Measurements from ENCODE around the gene STAT3. TPM values are rescaled to one million over a fixed set of nuclear protein-coding genes. Genes with fewer than 3 reads are reported as not detected.
"Not testable (repeated sequence)": the region's sequence is repeated elsewhere in the genome, so short reads cannot be mapped to it uniquely, and the experiment has no call there.

Gene STAT3
- total RNA-seq, 1 donor from 2014 or later: 241 TPM

- H3K27ac Mint-ChIP-seq; H3K36me3 Mint-ChIP-seq (ENCODE audit: low read depth); DNase-seq (ENCODE audit: low spot score); intact Hi-C loops (cut with micrococcal nuclease); H3K4me3 Mint-ChIP-seq; H3K9me3 Mint-ChIP-seq: not testable (repeated sequence)
- peaks cover 30% of the 10 kb centered on the region for H3K4me1 Mint-ChIP-seq (ENCODE audit: low read depth)
- peaks cover 34% of the 10 kb centered on the region for H3K27me3 Mint-ChIP-seq (ENCODE audit: insufficient read depth)
These were observed 29.7 kb upstream of the STAT3 start for GRCh38 chr17:42417981-42418380.

GRCh38 chr17:42414704-42415409, 26.6 kb upstream of the STAT3 start:
- Mint-ChIP-seq H3K36me3 (ENCODE audit: low read depth) (no peaks in the 10 kb centered on the region), H3K27ac (peak overlapping the region; percentile 11), H3K4me1 (ENCODE audit: low read depth) (peaks cover 17% of the 10 kb centered on the region), H3K4me3 (peak overlapping the region; percentile 35), H3K27me3 (ENCODE audit: insufficient read depth) (peaks cover 13% of the 10 kb centered on the region), H3K9me3 (no peaks in the 10 kb centered on the region)
- intact Hi-C loops (cut with micrococcal nuclease): no loop called here
- DNase-seq (ENCODE audit: low spot score): no peak

- Mint-ChIP-seq H3K27me3 (ENCODE audit: insufficient read depth) (peaks cover 11% of the 10 kb centered on the region), H3K36me3 (ENCODE audit: low read depth) (no peaks in the 10 kb centered on the region), H3K27ac (no peak overlapping the region), H3K9me3 (no peaks in the 10 kb centered on the region), H3K4me3 (no peak overlapping the region), H3K4me1 (ENCODE audit: low read depth) (peaks cover 12% of the 10 kb centered on the region)
- DNase-seq (ENCODE audit: low spot score): no peak
- intact Hi-C loops (cut with micrococcal nuclease): no loop called here
These were observed 25.3 kb upstream of the STAT3 start for GRCh38 chr17:42413464-42414040.

GRCh38 chr17:42411905-42412679, 23.9 kb upstream of the STAT3 start:
- Mint-ChIP-seq H3K27me3 (ENCODE audit: insufficient read depth) (peaks cover 11% of the 10 kb centered on the region), H3K36me3 (ENCODE audit: low read depth) (no peaks in the 10 kb centered on the region), H3K27ac (no peak overlapping the region), H3K4me1 (ENCODE audit: low read depth) (peaks cover 18% of the 10 kb centered on the region), H3K4me3 (no peak overlapping the region), H3K9me3 (no peaks in the 10 kb centered on the region)
- no peak for DNase-seq (ENCODE audit: low spot score)
- intact Hi-C loops (cut with micrococcal nuclease): no loop called here

- H3K9me3 Mint-ChIP-seq: no peaks in the 10 kb centered on the region
- H3K4me1 Mint-ChIP-seq (ENCODE audit: low read depth): peaks cover 18% of the 10 kb centered on the region
- no peak overlapping the region for H3K27ac Mint-ChIP-seq
- H3K36me3 Mint-ChIP-seq (ENCODE audit: low read depth): no peaks in the 10 kb centered on the region
- H3K4me3 Mint-ChIP-seq: no peak overlapping the region
- DNase-seq (ENCODE audit: low spot score): no peak
- H3K27me3 Mint-ChIP-seq (ENCODE audit: insufficient read depth): peaks cover 11% of the 10 kb centered on the region
- intact Hi-C loops (cut with micrococcal nuclease): no loop called here
These were observed 23.1 kb upstream of the STAT3 start for GRCh38 chr17:42411361-42411760.

- no peak overlapping the region for H3K4me3 Mint-ChIP-seq
- no peaks in the 10 kb centered on the region for H3K36me3 Mint-ChIP-seq (ENCODE audit: low read depth)
- no peak overlapping the region for H3K27ac Mint-ChIP-seq
- H3K9me3 Mint-ChIP-seq: no peaks in the 10 kb centered on the region
- no peak for DNase-seq (ENCODE audit: low spot score)
- H3K4me1 Mint-ChIP-seq (ENCODE audit: low read depth): peaks cover 21% of the 10 kb centered on the region
- peaks cover 9% of the 10 kb centered on the region for H3K27me3 Mint-ChIP-seq (ENCODE audit: insufficient read depth)
- intact Hi-C loops (cut with micrococcal nuclease): no loop called here
These were observed 22.1 kb upstream of the STAT3 start for GRCh38 chr17:42410319-42410685.

GRCh38 chr17:42409523-42410318, 21.5 kb upstream of the STAT3 start:
- H3K36me3 Mint-ChIP-seq (ENCODE audit: low read depth): no peaks in the 10 kb centered on the region
- H3K9me3 Mint-ChIP-seq: no peaks in the 10 kb centered on the region
- no peak for DNase-seq (ENCODE audit: low spot score)
- peaks cover 4% of the 10 kb centered on the region for H3K27me3 Mint-ChIP-seq (ENCODE audit: insufficient read depth)
- H3K4me1 Mint-ChIP-seq (ENCODE audit: low read depth): peaks cover 15% of the 10 kb centered on the region
- H3K4me3 Mint-ChIP-seq: no peak overlapping the region
- intact Hi-C loops (cut with micrococcal nuclease): loop anchor here (5.0 to 10.0 kb wide), 3 partner anchors 118 to 385 kb away; partner anchors contain the start of genes KCNH4 and NKIRAS2
- no peak overlapping the region for H3K27ac Mint-ChIP-seq

- Mint-ChIP-seq H3K27me3 (ENCODE audit: insufficient read depth) (peaks cover 8% of the 10 kb centered on the region), H3K4me3 (no peak overlapping the region), H3K9me3 (no peaks in the 10 kb centered on the region), H3K27ac (no peak overlapping the region), H3K36me3 (ENCODE audit: low read depth) (no peaks in the 10 kb centered on the region), H3K4me1 (ENCODE audit: low read depth) (peaks cover 17% of the 10 kb centered on the region)
- intact Hi-C loops (cut with micrococcal nuclease): loop anchor here (5.0 to 10.0 kb wide), 3 partner anchors 119 to 383 kb away; partner anchors contain the start of genes KCNH4 and NKIRAS2
- DNase-seq (ENCODE audit: low spot score): no peak
These were observed 19.8 kb upstream of the STAT3 start for GRCh38 chr17:42408061-42408460.

- peaks cover 24% of the 10 kb centered on the region for H3K4me1 Mint-ChIP-seq (ENCODE audit: low read depth)
- H3K4me3 Mint-ChIP-seq: no peak overlapping the region
- DNase-seq (ENCODE audit: low spot score): peak; percentile 48
- H3K9me3 Mint-ChIP-seq: no peaks in the 10 kb centered on the region
- peaks cover 8% of the 10 kb centered on the region for H3K27me3 Mint-ChIP-seq (ENCODE audit: insufficient read depth)
- intact Hi-C loops (cut with micrococcal nuclease): loop anchor here (2.0 to 10.0 kb wide), 5 partner anchors 19 to 383 kb away; partner anchors contain the start of genes KCNH4, NKIRAS2 and STAT3
- H3K27ac Mint-ChIP-seq: peak overlapping the region; percentile 24
- H3K36me3 Mint-ChIP-seq (ENCODE audit: low read depth): no peaks in the 10 kb centered on the region
These were observed 19.1 kb upstream of the STAT3 start for GRCh38 chr17:42407289-42407836.

GRCh38 chr17:42406615-42407288, 18.5 kb upstream of the STAT3 start:
- Mint-ChIP-seq H3K4me3 (no peak overlapping the region), H3K9me3 (no peaks in the 10 kb centered on the region), H3K36me3 (ENCODE audit: low read depth) (no peaks in the 10 kb centered on the region), H3K4me1 (ENCODE audit: low read depth) (peaks cover 28% of the 10 kb centered on the region), H3K27ac (no peak overlapping the region), H3K27me3 (ENCODE audit: insufficient read depth) (peaks cover 8% of the 10 kb centered on the region)
- intact Hi-C loops (cut with micrococcal nuclease): loop anchor here (1.0 to 10.0 kb wide), 7 partner anchors 18 to 382 kb away; partner anchors contain the start of genes KCNH4, NKIRAS2 and STAT3
- no peak for DNase-seq (ENCODE audit: low spot score)

- Mint-ChIP-seq H3K4me1 (ENCODE audit: low read depth) (peaks cover 28% of the 10 kb centered on the region), H3K27me3 (ENCODE audit: insufficient read depth) (peaks cover 8% of the 10 kb centered on the region), H3K36me3 (ENCODE audit: low read depth) (no peaks in the 10 kb centered on the region), H3K27ac (no peak overlapping the region), H3K9me3 (no peaks in the 10 kb centered on the region), H3K4me3 (no peak overlapping the region)
- DNase-seq (ENCODE audit: low spot score): peak; percentile 73
- intact Hi-C loops (cut with micrococcal nuclease): loop anchor here (1.0 to 10.0 kb wide), 7 partner anchors 17 to 381 kb away; partner anchors contain the start of genes KCNH4, NKIRAS2 and STAT3
These were observed 17.8 kb upstream of the STAT3 start for GRCh38 chr17:42405963-42406495.
